ENCODE data around the gene B4GALT7.

The B4GALT7 gene

DNA sequence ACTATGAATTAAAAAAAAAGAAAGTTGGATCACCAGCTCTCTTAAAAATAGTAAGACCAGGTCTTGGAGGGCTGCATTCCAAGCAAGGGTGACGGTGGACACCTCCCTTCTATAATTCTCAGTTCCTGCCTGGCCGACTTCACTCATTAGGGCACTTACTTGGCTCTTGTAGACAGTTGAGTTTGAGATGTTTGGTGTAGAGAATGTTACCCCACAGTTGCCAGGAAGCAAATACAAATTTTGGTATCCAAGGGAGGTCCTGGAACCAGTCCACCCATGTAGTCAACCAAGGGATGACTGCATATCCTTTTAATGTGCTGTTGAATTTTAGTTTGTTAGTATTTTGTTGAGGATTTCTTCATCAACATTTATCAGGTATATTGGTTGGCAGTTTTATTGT lies 20.6 kb downstream of the B4GALT7 start:
- TF ChIP-seq POLR2AphosphoS5 (IDR thresholded peaks at IDR 0.05; ENCODE audit: low read depth, low read length) (no peak), FOXP2 (optimal IDR thresholded peaks at IDR 0.05; ENCODE audit: borderline replicate concordance, extremely low read depth, extremely low read length, insufficient read depth) (no peak), SIN3A (IDR thresholded peaks at IDR 0.05; ENCODE audit: borderline replicate concordance, insufficient read depth, low read length) (no peak), TAF1 (IDR thresholded peaks at IDR 0.05; ENCODE audit: borderline replicate concordance, insufficient read depth, low read length) (no peak)
- TF ChIP-seq, protein P1, sequence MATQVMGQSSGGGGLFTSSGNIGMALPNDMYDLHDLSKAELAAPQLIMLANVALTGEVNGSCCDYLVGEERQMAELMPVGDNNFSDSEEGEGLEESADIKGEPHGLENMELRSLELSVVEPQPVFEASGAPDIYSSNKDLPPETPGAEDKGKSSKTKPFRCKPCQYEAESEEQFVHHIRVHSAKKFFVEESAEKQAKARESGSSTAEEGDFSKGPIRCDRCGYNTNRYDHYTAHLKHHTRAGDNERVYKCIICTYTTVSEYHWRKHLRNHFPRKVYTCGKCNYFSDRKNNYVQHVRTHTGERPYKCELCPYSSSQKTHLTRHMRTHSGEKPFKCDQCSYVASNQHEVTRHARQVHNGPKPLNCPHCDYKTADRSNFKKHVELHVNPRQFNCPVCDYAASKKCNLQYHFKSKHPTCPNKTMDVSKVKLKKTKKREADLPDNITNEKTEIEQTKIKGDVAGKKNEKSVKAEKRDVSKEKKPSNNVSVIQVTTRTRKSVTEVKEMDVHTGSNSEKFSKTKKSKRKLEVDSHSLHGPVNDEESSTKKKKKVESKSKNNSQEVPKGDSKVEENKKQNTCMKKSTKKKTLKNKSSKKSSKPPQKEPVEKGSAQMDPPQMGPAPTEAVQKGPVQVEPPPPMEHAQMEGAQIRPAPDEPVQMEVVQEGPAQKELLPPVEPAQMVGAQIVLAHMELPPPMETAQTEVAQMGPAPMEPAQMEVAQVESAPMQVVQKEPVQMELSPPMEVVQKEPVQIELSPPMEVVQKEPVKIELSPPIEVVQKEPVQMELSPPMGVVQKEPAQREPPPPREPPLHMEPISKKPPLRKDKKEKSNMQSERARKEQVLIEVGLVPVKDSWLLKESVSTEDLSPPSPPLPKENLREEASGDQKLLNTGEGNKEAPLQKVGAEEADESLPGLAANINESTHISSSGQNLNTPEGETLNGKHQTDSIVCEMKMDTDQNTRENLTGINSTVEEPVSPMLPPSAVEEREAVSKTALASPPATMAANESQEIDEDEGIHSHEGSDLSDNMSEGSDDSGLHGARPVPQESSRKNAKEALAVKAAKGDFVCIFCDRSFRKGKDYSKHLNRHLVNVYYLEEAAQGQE (IDR thresholded peaks at IDR 0.05; ENCODE audit: insufficient read depth in 1 of 2, low read depth in 2 of 2, low read length in 2 of 2), result no peak
